ENCODE data around the gene SLC25A39. TPM values are rescaled to one million over a fixed set of nuclear protein-coding genes. Genes with fewer than 3 reads are reported as not detected.
"Not testable (repeated sequence)": the region's sequence is repeated elsewhere in the genome, so short reads cannot be mapped to it uniquely, and the experiment has no call there.

SLC25A39 gene
- total RNA-seq, 4 donors from 2014 or later = 93.2 to 148 (median 107) TPM

GRCh38 chr17:44344939-44345453 is 20.4 kb upstream of the SLC25A39 start, which contains the start of gene GRN:
GRN (plus strand) TSS chr17:44345302; CDS start chr17:44349165, 3,863 bp downstream.
- H3K4me1 ChIP-seq = peaks cover 35 to 86% (median 38%) of the 10 kb centered on the region in 3 donors
- WGBS, 2 donors = 1 to 2% methylated on average over 21 to 25 of the region's 26 CpGs

GRCh38 chr17:44343510-44344209 is 19.0 kb upstream of the SLC25A39 start:
- no peak for TF ChIP-seq CTCF (IDR thresholded peaks at IDR 0.05)
- peak overlapping the region; percentile 96 to 100 (median 98) for H3K27ac ChIP-seq
- peaks cover 28 to 86% (median 29%) of the 10 kb centered on the region in 3 donors for H3K4me1 ChIP-seq
- DNase-seq = no peak
- 56 to 57% methylated on average over 11 of the region's 11 CpGs for WGBS, 2 donors
- H3K36me3 ChIP-seq = peaks cover 0 to 4% (median 0%) of the 10 kb centered on the region in 3 donors
- H3K4me3 ChIP-seq = no peak overlapping the region
- H3K9me3 ChIP-seq = no peaks in the 10 kb centered on the region
- H3K27me3 ChIP-seq = no peaks in the 10 kb centered on the region
- intact Hi-C loops (cut with DNase I) = no loop called here

More at GRCh38 chr17:44344939-44345453, 20.4 kb upstream of the SLC25A39 start, which contains the start of gene GRN:
- Histone ChIP-seq H3K9me3 (no peaks in the 10 kb centered on the region), H3K36me3 (peaks cover 0 to 17% (median 8%) of the 10 kb centered on the region in 3 donors), H3K4me3 (peak within 1 kb of the TSS; percentile 81 to 97 (median 90)), H3K27me3 (no peaks in the 10 kb centered on the region), H3K27ac (peak within 1 kb of the TSS; percentile 96 to 100 (median 98))
- peak; percentile 77 for DNase-seq
- intact Hi-C loops (cut with DNase I) = no loop called here
- peak in 1 of 6 experiments; percentile 17 for TF ChIP-seq CTCF (IDR thresholded peaks at IDR 0.05)
- TF ChIP-seq POLR2A (IDR thresholded peaks at IDR 0.05) = peak in 3 of 4 donors; percentile 74 to 88 (median 83)

GRCh38 chr17:44340553-44340952 is 15.9 kb upstream of the SLC25A39 start:
- H3K36me3 ChIP-seq; H3K9me3 ChIP-seq; H3K4me3 ChIP-seq; DNase-seq; intact Hi-C loops (cut with DNase I); H3K27me3 ChIP-seq: not testable (repeated sequence)
- peaks cover 12 to 62% (median 16%) of the 10 kb centered on the region in 3 donors for H3K4me1 ChIP-seq
- peak overlapping the region in 2 of 4 donors; percentile 67 to 72 for H3K27ac ChIP-seq
- WGBS, 2 donors = 67 to 70% methylated on average over 5 of the region's 5 CpGs

- H3K4me3 ChIP-seq = no peak overlapping the region
- TF ChIP-seq CTCF (IDR thresholded peaks at IDR 0.05) (no peak), POLR2A (IDR thresholded peaks at IDR 0.05) (no peak)
- 34 to 53% methylated on average over 4 to 6 of the region's 6 CpGs for WGBS, 2 donors
- H3K4me1 ChIP-seq = peaks cover 2 to 57% (median 6%) of the 10 kb centered on the region in 3 donors
- no peak for DNase-seq
- no peaks in the 10 kb centered on the region for H3K9me3 ChIP-seq
- H3K36me3 ChIP-seq = no peaks in the 10 kb centered on the region
- H3K27ac ChIP-seq = peak overlapping the region in 2 of 4 donors; percentile 67 to 72
- peaks cover 0 to 7% (median 0%) of the 10 kb centered on the region in 4 donors for H3K27me3 ChIP-seq
- intact Hi-C loops (cut with DNase I) = no loop called here
Observed at GRCh38 chr17:44338702-44339101, 14.1 kb upstream of the SLC25A39 start.

- 45 to 53% methylated on average over 3 to 4 of the region's 5 CpGs for WGBS, 2 donors
Observed at GRCh38 chr17:44335968-44336367, 11.3 kb upstream of the SLC25A39 start.

More at GRCh38 chr17:44335968-44336367, 11.3 kb upstream of the SLC25A39 start:
- no peak overlapping the region for H3K4me3 ChIP-seq
- TF ChIP-seq CTCF (IDR thresholded peaks at IDR 0.05) (no peak), POLR2A (IDR thresholded peaks at IDR 0.05) (no peak)
- H3K27ac ChIP-seq = no peak overlapping the region
- intact Hi-C loops (cut with DNase I) = no loop called here
- DNase-seq = no peak
- H3K27me3 ChIP-seq = peaks cover 0 to 7% (median 0%) of the 10 kb centered on the region in 4 donors
- peaks cover 5 to 65% (median 8%) of the 10 kb centered on the region in 3 donors for H3K4me1 ChIP-seq
- H3K36me3 ChIP-seq = no peaks in the 10 kb centered on the region
- H3K9me3 ChIP-seq = no peaks in the 10 kb centered on the region
